PC-9 (cell line): ENCODE measurements around the gene RTP2. TPM values are rescaled to one million over a fixed set of nuclear protein-coding genes. Genes with fewer than 3 reads are reported as not detected.

Source experiments
- BruUV-seq: library from RNA; stranded (reverse); fragments of 400-500 nt; replicated peaks from 2 replicates; lab custom pipeline; 2021; lab: Mats Ljungman, UMichigan
- CTCF ChIA-PET: fragments of 300-600 bp; sonication (Branson Sonifier 250); formaldehyde crosslinking; loops from one replicate; lab custom pipeline; 2022; ENCODE audit warnings: antibody characterized with exemption; lab: Charles Lee
- POLR2A ChIA-PET: fragments of 300-600 bp; sonication (Branson Sonifier 250); formaldehyde crosslinking; loops from one replicate; lab custom pipeline; 2022; ENCODE audit warnings: antibody characterized with exemption; ENCODE audit not compliant: unreplicated experiment; lab: Charles Lee
- DNase-seq, 2 experiments: peaks; one replicate each; pipeline versions ENCODE4 v3.0.0 to v3.0.0-alpha.2; 2015 to 2022; ENCODE audit warnings: mixed read lengths in 1 of 2
- H2AFZ ChIP-seq: fragments of 200-600 bp; sonication (generic); 2 replicates; pipeline ENCODE4 v1.8.1; 2017; ENCODE audit warnings: antibody characterized with exemption
- H3F3A ChIP-seq: fragments of 200-600 bp; sonication (generic); 2 replicates; pipeline ENCODE4 v1.8.1; 2017; ENCODE audit warnings: antibody characterized with exemption, mild to moderate bottlenecking, low read depth; ENCODE audit not compliant: insufficient read depth
- H3K27ac ChIP-seq: fragments of 200-600 bp; sonication (generic); 2 replicates; pipeline ENCODE4 v1.6.1; 2016; ENCODE audit warnings: mixed run types
- H3K27me3 ChIP-seq: fragments of 200-600 bp; sonication (generic); 2 replicates; pipeline ENCODE4 v1.6.1; 2016; ENCODE audit warnings: low read depth, mixed run types; ENCODE audit not compliant: insufficient read depth
- H3K36me3 ChIP-seq: fragments of 200-600 bp; sonication (generic); 2 replicates; pipeline ENCODE4 v1.6.1; 2016; ENCODE audit warnings: low read depth, mixed run types
- H3K4me1 ChIP-seq: fragments of 200-600 bp; sonication (generic); replicated peaks from 2 replicates; pipeline ENCODE4 v1.6.1; 2016; ENCODE audit warnings: mixed run types; ENCODE audit not compliant: insufficient read depth
- H3K4me2 ChIP-seq: fragments of 200-600 bp; sonication (generic); 2 replicates; pipeline ENCODE4 v1.6.1; 2017; ENCODE audit warnings: mixed run types
- H3K4me3 ChIP-seq: fragments of 200-600 bp; sonication (generic); 2 replicates; pipeline ENCODE4 v1.6.1; 2016; ENCODE audit warnings: mixed run types
- H3K79me2 ChIP-seq: fragments of 200-600 bp; sonication (generic); 2 replicates; pipeline ENCODE4 v1.6.1; 2017; ENCODE audit warnings: low read depth, mixed run types
- H3K9me2 ChIP-seq: fragments of 200-600 bp; sonication (generic); 2 replicates; pipeline ENCODE4 v1.8.1; 2017; ENCODE audit warnings: mild to moderate bottlenecking; ENCODE audit not compliant: insufficient read depth
- H3K9me3 ChIP-seq: fragments of 200-600 bp; sonication (generic); 2 replicates; pipeline ENCODE4 v1.8.1; 2016; ENCODE audit warnings: low read depth; ENCODE audit not compliant: insufficient read depth
- H4K20me1 ChIP-seq: fragments of 200-600 bp; sonication (generic); 2 replicates; pipeline ENCODE4 v1.8.1; 2017; ENCODE audit not compliant: insufficient read depth
- CTCF ChIP-seq: fragments of 200-600 bp; sonication (generic); conservative IDR thresholded peaks from 2 replicates; pipeline ENCODE4 v1.6.1; 2017; ENCODE audit warnings: mixed run types, antibody characterized with exemption, mild to moderate bottlenecking, moderate library complexity
- EZH2 ChIP-seq: fragments of 200-600 bp; sonication (generic); IDR thresholded peaks from 2 replicates; pipeline ENCODE4 v1.8.0; 2017; ENCODE audit warnings: antibody characterized with exemption, low read depth
- intact Hi-C: fragments of 100-400 bp; cut with micrococcal nuclease; formaldehyde crosslinking; loops from one replicate; pipeline ENCODE4 v1.10.0; 2022; ENCODE audit not compliant: unreplicated experiment
- total RNA-seq: library from RNA; stranded (reverse); gene quantifications from 2 replicates; pipeline ENCODE4 v1.2.3, GENCODE V29; 2021

The RTP2 gene
- total RNA-seq, 1 experiment from 2014 or later = not detected

- Histone ChIP-seq H3K27ac (no peak overlapping the region), H3K9me2 (no peaks in the 10 kb centered on the region), H2AFZ (no peak overlapping the region), H3K4me3 (no peak overlapping the region), H3K27me3 (peaks cover 95% of the 10 kb centered on the region), H3F3A (no peaks in the 10 kb centered on the region), H4K20me1 (no peaks in the 10 kb centered on the region), H3K36me3 (no peaks in the 10 kb centered on the region), H3K4me2 (no peak overlapping the region), H3K79me2 (no peaks in the 10 kb centered on the region), H3K4me1 (no peaks in the 10 kb centered on the region), H3K9me3 (no peaks in the 10 kb centered on the region)
- ChIA-PET CTCF (no interaction called here), POLR2A (no interaction called here)
- no peak for DNase-seq
- BruUV-seq = no TSS peak
- TF ChIP-seq CTCF (no peak), EZH2 (no peak)
- intact Hi-C loops = no loop called here
Observed at GRCh38 chr3:187673012-187673411, 29.3 kb downstream of the RTP2 start.

- ChIA-PET POLR2A (interaction anchor here (0.7 kb wide), 1 partner anchor 620 kb away, joined by 5 read pairs; no protein-coding TSS in a partner anchor), CTCF (no interaction called here)
- H3K4me1 ChIP-seq = no peaks in the 10 kb centered on the region
- H3K4me2 ChIP-seq = no peak within 1 kb of the TSS
- H3K27me3 ChIP-seq = peaks cover 93% of the 10 kb centered on the region
- H3K79me2 ChIP-seq = no peaks in the 10 kb centered on the region
- no peaks in the 10 kb centered on the region for H3K9me2 ChIP-seq
- H3F3A ChIP-seq = no peaks in the 10 kb centered on the region
- BruUV-seq = no TSS peak
- H3K4me3 ChIP-seq = no peak within 1 kb of the TSS
- no peak within 1 kb of the TSS for H3K27ac ChIP-seq
- peak in 1 of 2 experiments; percentile 15 for DNase-seq
- no peak within 1 kb of the TSS for H2AFZ ChIP-seq
- no peaks in the 10 kb centered on the region for H3K9me3 ChIP-seq
- H4K20me1 ChIP-seq = no peaks in the 10 kb centered on the region
- intact Hi-C loops = no loop called here
- TF ChIP-seq CTCF (no peak), EZH2 (no peak)
- no peaks in the 10 kb centered on the region for H3K36me3 ChIP-seq
Observed at GRCh38 chr3:187669675-187670504, 32.5 kb downstream of the RTP2 start, which contains the start of gene SST. SST (minus strand) TSS chr3:187670394; CDS start chr3:187670291, 103 bp downstream.

- Histone ChIP-seq H2AFZ (no peak overlapping the region), H3K4me2 (no peak overlapping the region), H3K4me3 (no peak overlapping the region), H3K9me2 (no peaks in the 10 kb centered on the region), H3K36me3 (no peaks in the 10 kb centered on the region), H3F3A (no peaks in the 10 kb centered on the region), H3K9me3 (no peaks in the 10 kb centered on the region), H3K27me3 (peaks cover 93% of the 10 kb centered on the region), H3K27ac (no peak overlapping the region), H4K20me1 (no peaks in the 10 kb centered on the region), H3K4me1 (no peaks in the 10 kb centered on the region), H3K79me2 (no peaks in the 10 kb centered on the region)
- TF ChIP-seq CTCF (no peak), EZH2 (no peak)
- BruUV-seq = no TSS peak
- DNase-seq = no peak
- ChIA-PET POLR2A (no interaction called here), CTCF (interaction anchor here (0.6 to 0.9 kb wide), 2 partner anchors 12 to 517 kb away, joined by 3 to 6 read pairs; no protein-coding TSS in a partner anchor)
- intact Hi-C loops = no loop called here
Observed at GRCh38 chr3:187667526-187667925, 34.8 kb downstream of the RTP2 start.
